ENCODE data around the gene DMTF1. TPM values are rescaled to one million over a fixed set of nuclear protein-coding genes. Genes with fewer than 3 reads are reported as not detected.

DMTF1 gene
- total and polyA plus RNA-seq, 2 donors (not counting 1 experiment from before 2014, with no cell fraction given): 139 to 235 TPM

GRCh38 chr7:87152897-87153641 lies 816 bp downstream of the DMTF1 start:
- H3K27ac Mint-ChIP-seq: peak overlapping the region; percentile 91
- peaks cover 53% of the 10 kb centered on the region for H3K4me1 Mint-ChIP-seq
- Histone ChIP-seq H3K27me3 (replicated peaks in 1 of 4; ENCODE audit: control extremely low read depth in 1 of 4, control insufficient read depth in 3 of 4, insufficient read depth in 4 of 4, low read length in 3 of 4) (no peaks in the 10 kb centered on the region), H3K36me3 (replicated peaks in 1 of 2; ENCODE audit: control extremely low read depth in 1 of 2, control insufficient read depth in 1 of 2, extremely low read depth in 1 of 2, insufficient read depth in 2 of 2, low read length in 1 of 2) (peaks cover 0 to 3% of the 10 kb centered on the region in 2 experiments), H3K4me2 (replicated peaks; ENCODE audit: low read depth, low read length, poor library complexity, severe bottlenecking) (peak overlapping the region; percentile 83), H3K27ac (ENCODE audit: low read length in 2 of 2) (peak overlapping the region; percentile 87 to 99), H3K4me3 (ENCODE audit: control extremely low read depth in 1 of 5, extremely low read depth in 1 of 5, insufficient read depth in 1 of 5, low read depth in 2 of 5, low read length in 4 of 5) (peak overlapping the region; percentile 75 to 97 (median 85)), H2AFZ (ENCODE audit: insufficient read depth, low read depth, low read length, poor library complexity, severe bottlenecking) (peak overlapping the region; percentile 100), H4K20me1 (ENCODE audit: control insufficient read depth, insufficient read depth, low read length, poor library complexity, severe bottlenecking) (peaks cover 29% of the 10 kb centered on the region), H3K9me3 (ENCODE audit: control extremely low read depth in 1 of 3, control insufficient read depth in 2 of 3, insufficient read depth in 1 of 3, low read length in 2 of 3) (no peaks in the 10 kb centered on the region), H3K79me2 (ENCODE audit: control insufficient read depth, insufficient read depth, low read length) (peaks cover 59% of the 10 kb centered on the region), H3K4me1 (ENCODE audit: control insufficient read depth in 2 of 2, insufficient read depth in 2 of 2, low read length in 2 of 2) (peaks cover 27 to 51% of the 10 kb centered on the region in 2 donors), H3K9ac (ENCODE audit: low read length) (peak overlapping the region; percentile 97)
- POLR2A ChIA-PET: interaction anchor here (0.6 to 3.4 kb wide), 11 partner anchors 9 to 124 kb away, joined by 3 to 58 read pairs (median 3); partner anchors contain the start of genes ELAPOR2 and TMEM243
- intact Hi-C loops (cut with micrococcal nuclease): loop anchor here (1.0 to 10.0 kb wide), 6 partner anchors 67 to 1069 kb away; partner anchors contain the start of genes ABCB4, CROT, DBF4 and ELAPOR2
- no peaks in the 10 kb centered on the region for H3K27me3 Mint-ChIP-seq
- ATAC-seq (ENCODE audit: low read depth) (peak; percentile 4), DNase-seq (no peak)
- H3K9me3 Mint-ChIP-seq (ENCODE audit: insufficient read depth): no peaks in the 10 kb centered on the region
- peak overlapping the region; percentile 88 for H3K4me3 Mint-ChIP-seq
- CTCF ChIA-PET: interaction anchor here (0.9 to 2.7 kb wide), 13 partner anchors 19 to 235 kb away, joined by 3 to 13 read pairs (median 5); partner anchors contain the start of genes ELAPOR2 and TMEM243
- 0% methylated on average over 13 of the region's 25 CpGs for WGBS (ENCODE audit: insufficient coverage)
- TF ChIP-seq EZH2 (IDR thresholded peaks at IDR 0.05; ENCODE audit: borderline replicate concordance, insufficient read depth, low read depth, low read length, poor library complexity, severe bottlenecking) (no peak), CTCF (IDR thresholded peaks at IDR 0.05) (no peak)
